Measurements from ENCODE around the gene MOV10L1.
"Not testable (repeated sequence)": the region's sequence is repeated elsewhere in the genome, so short reads cannot be mapped to it uniquely, and the experiment has no call there.

- TF ChIP-seq, protein P1, sequence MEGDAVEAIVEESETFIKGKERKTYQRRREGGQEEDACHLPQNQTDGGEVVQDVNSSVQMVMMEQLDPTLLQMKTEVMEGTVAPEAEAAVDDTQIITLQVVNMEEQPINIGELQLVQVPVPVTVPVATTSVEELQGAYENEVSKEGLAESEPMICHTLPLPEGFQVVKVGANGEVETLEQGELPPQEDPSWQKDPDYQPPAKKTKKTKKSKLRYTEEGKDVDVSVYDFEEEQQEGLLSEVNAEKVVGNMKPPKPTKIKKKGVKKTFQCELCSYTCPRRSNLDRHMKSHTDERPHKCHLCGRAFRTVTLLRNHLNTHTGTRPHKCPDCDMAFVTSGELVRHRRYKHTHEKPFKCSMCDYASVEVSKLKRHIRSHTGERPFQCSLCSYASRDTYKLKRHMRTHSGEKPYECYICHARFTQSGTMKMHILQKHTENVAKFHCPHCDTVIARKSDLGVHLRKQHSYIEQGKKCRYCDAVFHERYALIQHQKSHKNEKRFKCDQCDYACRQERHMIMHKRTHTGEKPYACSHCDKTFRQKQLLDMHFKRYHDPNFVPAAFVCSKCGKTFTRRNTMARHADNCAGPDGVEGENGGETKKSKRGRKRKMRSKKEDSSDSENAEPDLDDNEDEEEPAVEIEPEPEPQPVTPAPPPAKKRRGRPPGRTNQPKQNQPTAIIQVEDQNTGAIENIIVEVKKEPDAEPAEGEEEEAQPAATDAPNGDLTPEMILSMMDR (IDR thresholded peaks at IDR 0.05; ENCODE audit: low read length) = not testable (repeated sequence)
- not testable (repeated sequence) for TF ChIP-seq EZH2 (IDR thresholded peaks at IDR 0.05; ENCODE audit: borderline replicate concordance, low read length)
Observed at GRCh38 chr22:50137277-50137676, 47.5 kb downstream of the MOV10L1 start.
